Right lobe of liver (tissue), 6 donors: Measurements from ENCODE around the gene ACTBL2. TPM values are rescaled to one million over a fixed set of nuclear protein-coding genes. Genes with fewer than 3 reads are reported as not detected.

ENCODE experiments used
- ATAC-seq, 4 donors: fragments of 200-7000 bp; cut with Tn5 transposase; one replicate each; pipeline ENCODE4 v1.9.1; 2020; ENCODE audit warnings: mild to moderate bottlenecking in 4 of 4, moderate library complexity in 4 of 4
- DNase-seq, 3 donors: peaks; one replicate each; pipeline ENCODE4 v3.0.0-alpha.2; 2020
- H3K27ac ChIP-seq, 3 donors: fragments of 200-600 bp; one replicate each; pipeline ENCODE4 v1.8.0; 2022
- H3K27me3 ChIP-seq, 2 donors: fragments of 200-600 bp; one replicate each; pipeline ENCODE4 v1.8.0; 2022
- H3K36me3 ChIP-seq, 4 donors: fragments of 200-600 bp; sonication (generic) in 1 of 4; one replicate each; pipeline versions ENCODE4 v1.5.1 to v1.8.0; 2017 to 2022; ENCODE audit warnings: control low read depth in 1 of 4
- H3K4me1 ChIP-seq, 4 donors: fragments of 200-600 bp; sonication (generic) in 1 of 4; one replicate each; pipeline versions ENCODE4 v1.5.1 to v1.8.0; 2017 to 2022; ENCODE audit warnings: control low read depth in 1 of 4
- H3K4me3 ChIP-seq, 3 donors: fragments of 200-600 bp; one replicate each; pipeline ENCODE4 v1.8.0; 2022
- H3K9me3 ChIP-seq, 4 donors: fragments of 200-600 bp; sonication (generic) in 1 of 4; one replicate each; pipeline versions ENCODE4 v1.5.1 to v1.8.0; 2017 to 2022; ENCODE audit warnings: control low read depth in 1 of 4
- POLR2A ChIP-seq: fragments of 450-650 bp; IDR thresholded peaks from one replicate; pipeline ENCODE4 v1.6.1; 2017; ENCODE audit warnings: antibody characterized with exemption, mild to moderate bottlenecking
- WGBS: methylation state at CpG from one replicate; pipeline ENCODE4 v1.1.6; 2018; ENCODE audit warnings: low coverage, low lambda C conversion rate; ENCODE audit not compliant: insufficient coverage; ENCODE audit errors: missing lambda C conversion rate; 5-methylcytosine and 5-hydroxymethylcytosine counted together
- intact Hi-C, 2 donors: fragments of 100-400 bp; cut with DNase I; formaldehyde crosslinking; loops; one replicate each; pipeline versions ENCODE4 v1.11.2 to v1.14.1; 2022
- total RNA-seq, 6 experiments: library from RNA; depleted of rRNA in 2 of 6; stranded (reverse); fragments of >200 nt in 2 of 6; fragmentation: NEBNext Ultra II Directional in 3 of 6; extraction: Animal tissue kit (Norgen Biotek cat#: 25700) in 3 of 6; gene quantifications; one replicate each; pipeline versions ENCODE4 v1.1.0 to v1.2.4, GENCODE V29; 2016 to 2023
- TF ChIP-seq, protein P1 (sequence below), 4 donors: fragments of 200-600 bp in 3 of 4; fragments of 450-650 bp in 1 of 4; IDR thresholded peaks; one replicate each; pipeline versions ENCODE4 v1.5.1 to v1.8.0; 2016 to 2022; ENCODE audit warnings: antibody characterized with exemption in 4 of 4, mild to moderate bottlenecking in 2 of 4
- donor health status: DM: no; HTN: yes; CAD: no.
- donor health status: DM: no; HTN: no; CAD: no.
- donor health status: DM: no; HTN: no; CAD: no.
- donor health status: DM: no; HTN: yes; CAD: no.
- donor health status: DM: no; HTN: yes; CAD: no.

ACTBL2 gene
- total RNA-seq, 6 experiments from 2014 or later, result not detected

- Histone ChIP-seq H3K36me3 (no peaks in the 10 kb centered on the region), H3K4me3 (no peak overlapping the region), H3K4me1 (no peaks in the 10 kb centered on the region), H3K27me3 (no peaks in the 10 kb centered on the region), H3K27ac (no peak overlapping the region), H3K9me3 (no peaks in the 10 kb centered on the region)
- TF ChIP-seq, protein P1, sequence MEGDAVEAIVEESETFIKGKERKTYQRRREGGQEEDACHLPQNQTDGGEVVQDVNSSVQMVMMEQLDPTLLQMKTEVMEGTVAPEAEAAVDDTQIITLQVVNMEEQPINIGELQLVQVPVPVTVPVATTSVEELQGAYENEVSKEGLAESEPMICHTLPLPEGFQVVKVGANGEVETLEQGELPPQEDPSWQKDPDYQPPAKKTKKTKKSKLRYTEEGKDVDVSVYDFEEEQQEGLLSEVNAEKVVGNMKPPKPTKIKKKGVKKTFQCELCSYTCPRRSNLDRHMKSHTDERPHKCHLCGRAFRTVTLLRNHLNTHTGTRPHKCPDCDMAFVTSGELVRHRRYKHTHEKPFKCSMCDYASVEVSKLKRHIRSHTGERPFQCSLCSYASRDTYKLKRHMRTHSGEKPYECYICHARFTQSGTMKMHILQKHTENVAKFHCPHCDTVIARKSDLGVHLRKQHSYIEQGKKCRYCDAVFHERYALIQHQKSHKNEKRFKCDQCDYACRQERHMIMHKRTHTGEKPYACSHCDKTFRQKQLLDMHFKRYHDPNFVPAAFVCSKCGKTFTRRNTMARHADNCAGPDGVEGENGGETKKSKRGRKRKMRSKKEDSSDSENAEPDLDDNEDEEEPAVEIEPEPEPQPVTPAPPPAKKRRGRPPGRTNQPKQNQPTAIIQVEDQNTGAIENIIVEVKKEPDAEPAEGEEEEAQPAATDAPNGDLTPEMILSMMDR (IDR thresholded peaks at IDR 0.05), result no peak
- no peak for TF ChIP-seq POLR2A
- intact Hi-C loops, result no loop called here
- DNase-seq, result no peak
- WGBS, result 65% methylated on average over 3 of the region's 4 CpGs
- ATAC-seq, result no peak
These were observed 40.4 kb downstream of the ACTBL2 start for GRCh38 chr5:57442080-57442839.

DNA sequence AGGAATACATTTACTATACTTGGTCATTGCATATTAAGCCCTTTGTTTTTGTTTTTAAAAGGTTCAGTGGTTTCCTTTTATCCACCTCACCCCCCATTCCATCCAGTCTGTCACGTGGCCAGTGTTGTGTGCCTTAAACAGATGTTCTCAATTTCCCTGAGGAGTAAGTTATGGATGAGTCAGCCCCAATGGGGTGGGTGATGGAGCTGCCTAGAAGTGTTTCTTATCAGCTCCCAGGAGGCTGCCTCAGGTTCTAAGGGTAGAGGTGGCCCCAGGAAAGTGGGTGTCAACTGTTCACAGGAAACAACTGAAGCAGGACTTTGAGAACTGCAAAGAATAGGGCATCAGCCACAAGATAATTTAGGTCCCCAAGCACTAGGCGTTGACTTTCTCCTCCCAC is 41.1 kb downstream of the ACTBL2 start:
- intact Hi-C loops, result no loop called here
- 44% methylated on average over 2 of the region's 2 CpGs for WGBS
- no peak overlapping the region for H3K27ac ChIP-seq
- TF ChIP-seq POLR2A, result no peak
- TF ChIP-seq, protein P1 (IDR thresholded peaks at IDR 0.05), result no peak
- no peak overlapping the region for H3K4me3 ChIP-seq
- DNase-seq (no peak), ATAC-seq (no peak)
- no peaks in the 10 kb centered on the region for H3K4me1 ChIP-seq
- H3K9me3 ChIP-seq, result no peaks in the 10 kb centered on the region
- no peaks in the 10 kb centered on the region for H3K27me3 ChIP-seq
- H3K36me3 ChIP-seq, result no peaks in the 10 kb centered on the region

DNA sequence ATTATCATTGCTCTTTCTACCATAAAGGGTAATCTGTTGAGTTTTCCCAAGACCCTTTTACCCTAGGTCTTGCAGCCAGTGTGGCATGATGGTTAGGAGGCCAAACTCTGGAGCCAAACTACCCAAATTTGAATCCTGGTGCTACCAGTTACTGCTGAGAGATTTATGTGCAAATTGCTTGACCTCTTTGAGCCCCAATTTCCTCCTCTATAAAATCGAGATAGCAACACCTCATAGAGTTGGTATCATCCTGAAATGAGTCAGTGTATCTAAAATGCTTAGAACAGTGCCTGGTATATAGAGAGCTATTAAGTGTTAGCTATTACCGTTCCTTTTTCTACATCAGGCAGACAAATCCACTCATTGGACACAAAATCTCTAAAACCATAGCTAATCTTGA is 43.0 kb downstream of the ACTBL2 start:
- ATAC-seq, result no peak
- no peak for TF ChIP-seq POLR2A
- TF ChIP-seq, protein P1 (IDR thresholded peaks at IDR 0.05), result no peak

GRCh38 chr5:57437976-57438805 is 44.4 kb downstream of the ACTBL2 start:
- no peak overlapping the region for H3K27ac ChIP-seq

More for the DNA sequence above, 43.0 kb downstream of the ACTBL2 start:
- intact Hi-C loops, result loop anchor here in 1 of 2 donors (10.0 kb wide), 1 partner anchor 135 kb away; no protein-coding TSS in a partner anchor
- Histone ChIP-seq H3K9me3 (no peaks in the 10 kb centered on the region), H3K27me3 (no peaks in the 10 kb centered on the region), H3K4me1 (no peaks in the 10 kb centered on the region), H3K27ac (no peak overlapping the region), H3K4me3 (no peak overlapping the region), H3K36me3 (no peaks in the 10 kb centered on the region)
- DNase-seq, result no peak
- 52% methylated on average over 2 of the region's 2 CpGs for WGBS

More at GRCh38 chr5:57437976-57438805, 44.4 kb downstream of the ACTBL2 start:
- no peak for DNase-seq
- Histone ChIP-seq H3K4me1 (no peaks in the 10 kb centered on the region), H3K4me3 (no peak overlapping the region), H3K27me3 (no peaks in the 10 kb centered on the region), H3K36me3 (no peaks in the 10 kb centered on the region), H3K9me3 (no peaks in the 10 kb centered on the region)
- intact Hi-C loops, result loop anchor here in 1 of 2 donors (10.0 kb wide), 1 partner anchor 133 kb away; no protein-coding TSS in a partner anchor
- 40% methylated on average over 8 of the region's 8 CpGs for WGBS
- ATAC-seq, result peak in 1 of 4 donors; percentile 54
- TF ChIP-seq, protein P1 (IDR thresholded peaks at IDR 0.05), result no peak
- TF ChIP-seq POLR2A, result no peak
